Chondrocyte (in vitro differentiated cells): ENCODE measurements around the gene NEDD4L. TPM values are rescaled to one million over a fixed set of nuclear protein-coding genes. Genes with fewer than 3 reads are reported as not detected.

Experiments used
- DNase-seq: peaks from one replicate; pipeline ENCODE4 v3.0.0; 2021; ENCODE audit warnings: mixed read lengths, low spot score
- H3K27ac Mint-ChIP-seq: one replicate; pipeline ENCODE4 v1.8.0; 2021; ENCODE audit warnings: mild to moderate bottlenecking, moderate library complexity, mixed read lengths; ENCODE audit not compliant: unreplicated experiment
- H3K27me3 Mint-ChIP-seq: 2 replicates; pipeline ENCODE4 v1.8.0; 2021; ENCODE audit warnings: low read depth, mixed read lengths
- H3K36me3 Mint-ChIP-seq: 2 replicates; pipeline ENCODE4 v1.8.0; 2021; ENCODE audit warnings: low read depth, mixed read lengths
- H3K4me1 Mint-ChIP-seq: 2 replicates; pipeline ENCODE4 v1.8.0; 2021; ENCODE audit warnings: low read depth, mild to moderate bottlenecking, mixed read lengths
- H3K4me3 Mint-ChIP-seq: one replicate; pipeline ENCODE4 v1.8.0; 2021; ENCODE audit warnings: mild to moderate bottlenecking, moderate library complexity, mixed read lengths; ENCODE audit not compliant: unreplicated experiment
- H3K9me3 Mint-ChIP-seq: 2 replicates; pipeline ENCODE4 v1.8.0; 2021; ENCODE audit warnings: low read depth, mixed read lengths
- total RNA-seq: library from RNA; stranded (reverse); gene quantifications from 3 replicates; pipeline ENCODE4 v1.2.1, GENCODE V29; 2021
- TF ChIP-seq, protein P1 (sequence below): fragments of 200-600 bp; sonication (generic); IDR thresholded peaks from 2 replicates; pipeline ENCODE4 v1.5.0; 2021; ENCODE audit warnings: antibody characterized with exemption, mild to moderate bottlenecking, moderate library complexity

NEDD4L gene
- total RNA-seq, 1 donor from 2014 or later: 25.8 TPM

DNA sequence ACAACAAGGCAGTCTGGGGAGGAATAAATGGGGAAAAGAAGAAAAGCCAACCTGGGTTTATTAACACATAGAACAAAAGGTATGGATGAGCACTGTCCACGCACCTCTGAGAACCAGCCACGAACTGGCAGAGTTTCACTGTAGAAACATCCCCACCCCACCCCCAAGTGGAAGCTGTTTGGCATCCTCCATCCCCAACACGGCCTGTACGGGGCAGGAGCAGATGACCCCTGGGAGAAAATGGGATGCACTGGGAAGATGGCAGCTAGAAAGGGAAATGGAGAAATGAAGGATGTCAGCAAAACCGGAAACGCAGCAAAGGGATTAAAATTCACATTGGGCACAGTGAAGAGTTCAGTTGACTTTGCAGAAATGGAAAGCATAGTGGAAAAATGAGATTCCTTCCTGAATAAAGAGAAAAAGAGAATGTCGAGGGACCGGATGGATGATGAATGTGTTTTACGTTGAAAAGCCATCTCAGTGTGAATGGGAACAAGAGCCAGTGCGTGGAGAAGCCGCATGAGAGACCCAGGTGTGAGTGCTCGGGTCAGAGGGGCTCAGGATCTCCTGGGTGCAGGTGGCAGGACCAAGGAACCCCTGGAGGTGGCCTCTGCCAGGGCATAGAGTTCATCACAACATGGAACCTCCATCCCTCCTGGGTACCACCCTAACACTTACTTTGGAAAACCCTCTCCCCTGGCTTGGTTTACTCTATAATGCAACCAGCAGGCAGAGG lies 337.8 kb downstream of the NEDD4L start:
- TF ChIP-seq, protein P1, sequence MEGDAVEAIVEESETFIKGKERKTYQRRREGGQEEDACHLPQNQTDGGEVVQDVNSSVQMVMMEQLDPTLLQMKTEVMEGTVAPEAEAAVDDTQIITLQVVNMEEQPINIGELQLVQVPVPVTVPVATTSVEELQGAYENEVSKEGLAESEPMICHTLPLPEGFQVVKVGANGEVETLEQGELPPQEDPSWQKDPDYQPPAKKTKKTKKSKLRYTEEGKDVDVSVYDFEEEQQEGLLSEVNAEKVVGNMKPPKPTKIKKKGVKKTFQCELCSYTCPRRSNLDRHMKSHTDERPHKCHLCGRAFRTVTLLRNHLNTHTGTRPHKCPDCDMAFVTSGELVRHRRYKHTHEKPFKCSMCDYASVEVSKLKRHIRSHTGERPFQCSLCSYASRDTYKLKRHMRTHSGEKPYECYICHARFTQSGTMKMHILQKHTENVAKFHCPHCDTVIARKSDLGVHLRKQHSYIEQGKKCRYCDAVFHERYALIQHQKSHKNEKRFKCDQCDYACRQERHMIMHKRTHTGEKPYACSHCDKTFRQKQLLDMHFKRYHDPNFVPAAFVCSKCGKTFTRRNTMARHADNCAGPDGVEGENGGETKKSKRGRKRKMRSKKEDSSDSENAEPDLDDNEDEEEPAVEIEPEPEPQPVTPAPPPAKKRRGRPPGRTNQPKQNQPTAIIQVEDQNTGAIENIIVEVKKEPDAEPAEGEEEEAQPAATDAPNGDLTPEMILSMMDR: no peak
- Mint-ChIP-seq H3K4me1 (no peaks in the 10 kb centered on the region), H3K9me3 (no peaks in the 10 kb centered on the region), H3K4me3 (no peak overlapping the region), H3K36me3 (peaks cover 8% of the 10 kb centered on the region), H3K27ac (no peak overlapping the region), H3K27me3 (no peaks in the 10 kb centered on the region)
- no peak for DNase-seq

DNA sequence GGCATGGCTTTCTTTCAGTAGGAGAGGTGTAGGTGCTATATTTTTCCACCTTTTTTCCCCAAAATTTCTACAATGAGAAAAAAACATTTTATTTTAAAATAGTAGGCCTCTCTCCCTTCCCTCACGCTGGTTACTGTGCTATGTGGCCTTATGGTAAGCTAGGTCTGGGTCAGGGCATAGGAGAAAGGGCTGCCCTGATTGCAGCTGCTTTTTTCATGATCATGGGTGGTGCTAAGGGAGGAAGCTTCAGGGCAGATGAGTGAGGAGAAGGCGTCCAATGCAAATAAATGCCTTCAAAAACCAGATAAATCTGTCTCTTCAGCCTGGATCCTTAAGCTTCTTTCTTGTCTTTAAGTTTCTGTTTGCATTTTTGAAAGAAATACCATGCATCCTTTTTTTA lies 338.4 kb downstream of the NEDD4L start:
- no peak for DNase-seq
- Mint-ChIP-seq H3K9me3 (no peaks in the 10 kb centered on the region), H3K27me3 (no peaks in the 10 kb centered on the region), H3K27ac (no peak overlapping the region), H3K4me1 (no peaks in the 10 kb centered on the region), H3K4me3 (no peak overlapping the region), H3K36me3 (peaks cover 10% of the 10 kb centered on the region)
- TF ChIP-seq, protein P1: no peak

DNA sequence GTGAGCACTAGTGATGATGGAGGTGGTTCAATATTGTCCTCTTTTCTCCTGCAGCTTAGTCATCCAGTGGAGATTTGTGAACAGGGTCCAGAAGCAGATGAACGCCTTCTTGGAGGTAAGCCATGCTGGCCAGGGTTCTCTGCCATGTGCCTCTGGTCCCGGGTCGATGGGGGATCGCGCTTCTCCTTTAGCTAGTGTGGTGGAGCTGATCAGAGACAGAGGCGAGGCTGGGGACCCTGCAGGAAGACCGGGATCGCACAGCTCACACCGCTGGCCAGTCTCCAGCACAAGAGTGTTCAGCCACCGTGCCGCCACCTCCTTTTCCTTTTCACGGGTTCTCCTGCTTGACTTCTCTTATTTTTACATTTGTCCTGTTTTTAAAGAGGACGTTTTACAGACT lies 341.4 kb downstream of the NEDD4L start:
- TF ChIP-seq, protein P1: no peak

DNA sequence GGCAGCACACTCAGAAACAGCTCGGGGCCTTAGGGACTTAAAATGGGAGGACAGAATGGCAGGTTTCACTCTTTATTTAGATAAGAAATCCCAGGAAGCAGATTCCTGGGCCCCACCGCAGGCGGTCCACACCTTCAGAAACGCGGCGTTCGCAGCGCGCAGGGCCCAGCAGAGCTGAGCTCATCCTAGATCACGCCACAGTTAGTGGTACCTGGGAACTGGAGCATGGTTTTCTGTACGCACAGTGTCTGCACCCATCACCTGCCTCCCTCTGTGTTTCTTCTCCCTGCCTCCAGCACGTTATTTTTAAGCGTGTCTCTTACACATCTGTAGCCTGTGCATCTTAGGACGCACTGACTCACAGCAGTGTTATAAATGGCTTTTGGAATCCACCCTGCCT lies 342.8 kb downstream of the NEDD4L start:
- TF ChIP-seq, protein P1: no peak
- H3K27ac Mint-ChIP-seq: no peak overlapping the region
- H3K9me3 Mint-ChIP-seq: no peaks in the 10 kb centered on the region
- H3K4me3 Mint-ChIP-seq: no peak overlapping the region
- peaks cover 15% of the 10 kb centered on the region for H3K36me3 Mint-ChIP-seq
- no peaks in the 10 kb centered on the region for H3K27me3 Mint-ChIP-seq
- no peak for DNase-seq
- H3K4me1 Mint-ChIP-seq: no peaks in the 10 kb centered on the region

More for the DNA sequence above, 341.4 kb downstream of the NEDD4L start:
- DNase-seq: no peak
- Mint-ChIP-seq H3K36me3 (peaks cover 17% of the 10 kb centered on the region), H3K27ac (no peak overlapping the region), H3K27me3 (no peaks in the 10 kb centered on the region), H3K4me1 (no peaks in the 10 kb centered on the region), H3K4me3 (no peak overlapping the region), H3K9me3 (no peaks in the 10 kb centered on the region)

DNA sequence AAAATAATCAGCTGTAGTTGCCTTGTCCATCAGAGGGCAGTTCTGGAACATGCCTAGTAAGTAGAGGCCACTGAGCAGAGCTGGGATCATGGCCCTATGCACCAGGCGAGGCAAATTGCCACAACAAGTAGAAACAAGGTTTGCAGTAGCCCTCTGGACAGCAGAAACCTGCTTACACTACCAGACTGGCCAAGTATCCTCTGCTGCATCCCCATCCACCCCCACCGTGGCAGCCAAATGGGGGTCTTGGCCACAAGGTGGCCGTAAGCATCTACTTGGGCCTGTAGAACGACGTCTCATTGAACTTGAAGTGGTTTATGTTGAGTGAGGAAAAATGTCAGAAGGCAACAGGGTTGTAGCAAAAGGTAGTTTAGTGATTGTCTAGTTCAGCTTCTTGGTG lies 343.7 kb downstream of the NEDD4L start:
- no peak for DNase-seq
- H3K27ac Mint-ChIP-seq: no peak overlapping the region
- no peak overlapping the region for H3K4me3 Mint-ChIP-seq
- H3K36me3 Mint-ChIP-seq: peaks cover 19% of the 10 kb centered on the region
- TF ChIP-seq, protein P1: no peak
- no peaks in the 10 kb centered on the region for H3K4me1 Mint-ChIP-seq
- no peaks in the 10 kb centered on the region for H3K27me3 Mint-ChIP-seq
- no peaks in the 10 kb centered on the region for H3K9me3 Mint-ChIP-seq
